ENCODE measurements around the gene MYRF. TPM values are rescaled to one million over a fixed set of nuclear protein-coding genes. Genes with fewer than 3 reads are reported as not detected.
A peak's percentile ranks its signal among the peaks of the same experiment; 100 is the strongest.

The MYRF gene
- total RNA-seq, 1 donor from 2014 or later: 0.16 TPM

- DNase-seq (no peak), ATAC-seq (ENCODE audit: poor library complexity) (no peak)
- intact Hi-C loops (cut with DNase I): no loop called here
These were observed 29.1 kb downstream of the MYRF start for GRCh38 chr11:61781585-61781984.

GRCh38 chr11:61782299-61782698 is 29.9 kb downstream of the MYRF start:
- intact Hi-C loops (cut with DNase I): no loop called here
- no peak for ATAC-seq (ENCODE audit: poor library complexity)
- DNase-seq: no peak

DNA sequence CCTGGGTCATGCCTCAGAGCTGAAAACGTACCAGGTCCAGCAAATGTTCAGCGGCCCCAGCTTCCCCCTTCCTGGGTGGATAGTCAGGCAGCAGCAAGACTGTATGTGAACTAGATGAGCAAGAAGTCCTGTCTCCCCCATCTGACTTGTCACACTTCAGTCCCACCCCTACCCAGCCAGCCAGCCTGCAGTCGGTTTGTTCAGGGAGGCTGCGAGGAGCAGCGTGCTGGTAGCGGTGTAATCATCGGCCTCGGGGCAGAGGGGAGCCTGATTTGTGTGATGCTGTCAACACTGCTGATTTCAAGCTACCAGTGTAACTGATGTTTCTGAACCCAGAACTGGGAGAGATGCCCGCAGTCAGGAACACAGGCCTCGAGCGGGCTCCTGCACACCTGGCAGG is 30.4 kb downstream of the MYRF start:
- no peak for DNase-seq

DNA sequence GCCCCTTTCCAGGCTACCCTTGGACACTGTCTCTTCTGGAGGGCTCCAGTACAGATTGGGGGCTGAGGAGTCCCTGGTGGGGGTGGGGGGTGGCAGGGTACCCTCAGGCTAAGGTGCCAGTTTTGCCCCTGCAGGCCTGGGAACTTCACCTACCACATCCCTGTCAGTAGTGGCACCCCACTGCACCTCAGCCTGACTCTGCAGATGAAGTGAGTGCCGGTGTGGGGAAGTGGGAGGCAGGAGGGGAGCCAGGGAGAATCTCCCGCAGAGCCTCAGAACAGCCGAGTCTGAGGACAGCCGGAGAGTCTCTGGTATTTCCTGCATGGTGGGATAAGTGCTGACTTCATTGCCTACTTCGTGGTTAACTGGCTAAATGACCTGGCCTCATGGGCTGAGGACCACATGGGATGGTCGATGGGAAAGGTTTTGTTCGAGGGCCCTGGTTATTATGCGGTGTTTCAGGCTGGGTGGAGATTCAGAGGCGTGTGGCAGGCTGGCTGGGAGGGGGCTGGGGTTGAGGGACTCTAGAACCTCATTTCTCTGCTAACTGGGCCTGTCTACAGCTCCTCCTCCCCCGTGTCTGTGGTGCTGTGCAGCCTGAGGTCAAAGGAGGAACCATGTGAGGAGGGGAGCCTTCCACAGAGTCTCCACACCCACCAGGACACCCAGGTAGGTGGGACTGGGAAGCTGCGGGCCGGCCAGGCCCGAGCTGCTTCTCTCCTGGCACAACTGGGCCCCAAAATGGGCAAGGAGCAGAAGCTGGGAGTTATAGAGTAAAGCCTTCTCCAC is 31.5 kb downstream of the MYRF start:
- intact Hi-C loops (cut with DNase I): no loop called here
- DNase-seq: no peak

More for the DNA sequence above, 30.4 kb downstream of the MYRF start:
- ATAC-seq (ENCODE audit: poor library complexity): no peak
- intact Hi-C loops (cut with DNase I): no loop called here

DNA sequence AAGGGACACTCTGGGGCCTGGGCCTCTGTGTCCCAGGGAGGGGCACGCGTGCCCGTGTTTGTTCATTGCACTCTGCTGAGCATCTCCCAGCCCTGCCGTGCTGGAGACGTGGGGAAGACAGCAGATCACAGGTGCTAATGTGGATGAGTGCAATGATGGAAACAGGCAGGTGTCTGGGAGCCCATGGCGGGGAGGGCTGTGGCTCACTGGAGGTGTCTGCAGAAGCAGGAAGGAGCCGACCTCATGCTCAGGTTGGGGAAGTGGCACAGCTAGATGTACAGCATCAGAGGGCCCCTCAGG is 32.0 kb downstream of the MYRF start:
- ATAC-seq (ENCODE audit: poor library complexity) (no peak), DNase-seq (no peak)
- intact Hi-C loops (cut with DNase I): no loop called here

More for the DNA sequence above, 31.5 kb downstream of the MYRF start:
- no peak for ATAC-seq (ENCODE audit: poor library complexity)

- intact Hi-C loops (cut with DNase I): no loop called here
- ATAC-seq (ENCODE audit: poor library complexity) (no peak), DNase-seq (no peak)
These were observed 33.5 kb downstream of the MYRF start for GRCh38 chr11:61785837-61786402.

- intact Hi-C loops (cut with DNase I): no loop called here
- ATAC-seq (ENCODE audit: poor library complexity): no peak
- no peak for DNase-seq
These were observed 35.6 kb downstream of the MYRF start for GRCh38 chr11:61787928-61788491.

DNA sequence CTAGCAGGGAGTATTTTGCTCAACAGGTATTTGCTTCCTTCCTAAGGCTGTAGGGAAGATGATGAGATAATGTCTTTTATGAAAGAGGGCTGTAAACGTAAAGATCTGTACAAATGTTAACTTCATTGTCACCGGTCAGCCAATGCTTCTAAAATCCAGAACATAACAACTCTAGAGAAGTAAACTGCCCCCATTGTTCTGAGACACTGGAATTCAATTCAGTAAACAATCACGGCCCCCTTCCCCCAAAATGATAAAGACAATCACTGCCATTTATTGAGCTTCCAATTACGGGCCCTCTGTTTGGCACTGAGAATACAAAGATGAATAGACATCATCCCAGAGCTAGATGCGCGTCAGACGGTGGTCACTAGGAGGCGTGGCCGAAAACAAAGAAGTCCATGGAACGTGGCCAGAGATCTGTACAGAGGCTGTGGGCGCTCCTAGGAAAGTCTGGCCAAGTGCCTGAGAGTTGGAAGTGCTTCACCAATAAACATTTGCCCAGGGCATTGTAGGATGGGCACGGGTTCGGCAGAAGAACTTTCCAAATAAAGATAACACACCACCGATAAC is 39.4 kb downstream of the MYRF start:
- intact Hi-C loops (cut with DNase I): loop anchor here (10.0 kb wide), 1 partner anchor 293 kb away; no protein-coding TSS in a partner anchor
- ATAC-seq (ENCODE audit: poor library complexity) (peak; percentile 55), DNase-seq (peak; percentile 71)

DNA sequence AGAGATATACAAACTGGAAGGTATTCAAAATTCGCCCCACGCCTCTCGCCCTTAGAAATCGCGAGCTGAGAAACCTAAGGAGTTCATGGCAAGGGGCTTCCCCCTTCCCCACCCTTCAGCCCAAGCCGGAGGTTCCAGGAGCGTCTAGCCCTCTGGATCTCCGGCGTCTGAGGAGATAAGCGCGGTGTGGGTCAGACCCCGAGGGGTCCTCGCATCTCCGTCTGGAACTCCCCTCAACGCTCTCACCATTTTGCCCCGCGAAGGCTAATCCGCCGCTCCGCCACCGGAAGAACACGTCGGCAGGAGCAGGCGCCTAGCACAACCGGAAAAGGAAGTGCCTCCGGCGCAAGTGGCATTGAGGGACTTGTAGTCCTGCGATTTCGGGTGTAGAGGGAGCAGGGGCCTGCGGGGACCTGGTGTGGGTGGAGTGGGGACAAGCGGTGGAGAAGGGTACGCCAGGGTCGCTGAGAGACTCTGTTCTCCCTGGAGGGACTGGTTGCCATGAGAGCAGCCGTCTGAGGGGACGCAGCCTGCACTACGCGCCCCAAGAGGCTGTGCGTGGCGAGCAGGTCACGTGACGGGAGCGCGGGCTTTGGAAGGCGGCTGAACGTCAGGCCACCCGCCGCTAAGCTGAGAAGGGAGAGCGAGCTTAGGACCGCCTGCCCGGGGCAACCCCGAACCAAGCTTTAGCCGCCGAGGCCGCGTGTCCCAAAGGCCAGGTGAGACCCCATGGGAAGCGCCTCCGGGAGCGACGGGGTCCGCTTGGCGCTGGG is 40.1 kb downstream of the MYRF start, which contains the start of the genes FEN1 and TMEM258:
Gene FEN1 (plus strand): TSS at position 602 of the 773 bp plus-strand sequence. CDS start 2,451 bp downstream, outside the sequence.
Gene TMEM258 (minus strand): TSS at position 290 of the 773 bp plus-strand sequence. CDS start 41 bp downstream, at position 249.
- DNase-seq (peak; percentile 93), ATAC-seq (ENCODE audit: poor library complexity) (peak; percentile 95)
- intact Hi-C loops (cut with DNase I): loop anchor here (10.0 kb wide), 1 partner anchor 292 kb away; no protein-coding TSS in a partner anchor

DNA sequence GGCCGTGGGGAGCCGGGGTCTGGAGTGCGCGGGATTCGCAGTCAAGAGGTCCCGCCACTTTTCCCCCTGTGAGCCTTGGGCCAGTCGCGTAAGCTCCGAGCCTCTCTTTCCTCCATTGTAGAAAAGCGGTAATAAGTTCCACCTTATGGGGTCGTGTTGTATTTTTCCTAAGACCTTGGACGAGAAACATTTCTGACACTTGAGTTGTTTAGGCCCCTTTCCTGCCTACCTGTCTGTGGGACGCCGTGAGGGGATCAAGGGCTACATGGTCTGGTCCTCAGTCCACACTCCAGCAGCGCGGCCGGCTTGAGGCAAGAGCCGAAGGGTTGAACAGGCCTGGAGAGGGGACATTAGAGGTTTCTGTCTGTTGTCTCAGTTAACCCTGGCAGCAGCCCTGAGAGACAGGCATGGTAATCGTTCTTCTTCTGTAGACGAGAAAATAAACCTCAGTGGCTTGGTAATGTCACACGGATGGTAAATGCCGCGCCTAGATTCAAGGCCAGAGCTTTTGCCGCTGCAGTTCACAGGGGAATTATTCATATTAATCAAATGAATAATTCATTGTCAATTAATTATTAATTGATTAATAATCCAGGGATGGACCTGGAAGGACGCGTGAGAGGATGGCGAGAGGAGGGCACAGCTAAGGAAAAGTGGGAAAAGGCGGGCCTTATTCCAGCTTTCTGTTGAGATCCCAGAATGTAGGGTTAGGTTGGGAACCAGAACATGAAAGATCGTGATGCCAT is 40.8 kb downstream of the MYRF start:
- intact Hi-C loops (cut with DNase I): loop anchor here (10.0 kb wide), 1 partner anchor 292 kb away; no protein-coding TSS in a partner anchor
- ATAC-seq (ENCODE audit: poor library complexity) (no peak), DNase-seq (peak; percentile 49)

- DNase-seq: peak; percentile 8
- intact Hi-C loops (cut with DNase I): loop anchor here (10.0 kb wide), 1 partner anchor 291 kb away; no protein-coding TSS in a partner anchor
These were observed 41.4 kb downstream of the MYRF start for GRCh38 chr11:61793829-61794204.

DNA sequence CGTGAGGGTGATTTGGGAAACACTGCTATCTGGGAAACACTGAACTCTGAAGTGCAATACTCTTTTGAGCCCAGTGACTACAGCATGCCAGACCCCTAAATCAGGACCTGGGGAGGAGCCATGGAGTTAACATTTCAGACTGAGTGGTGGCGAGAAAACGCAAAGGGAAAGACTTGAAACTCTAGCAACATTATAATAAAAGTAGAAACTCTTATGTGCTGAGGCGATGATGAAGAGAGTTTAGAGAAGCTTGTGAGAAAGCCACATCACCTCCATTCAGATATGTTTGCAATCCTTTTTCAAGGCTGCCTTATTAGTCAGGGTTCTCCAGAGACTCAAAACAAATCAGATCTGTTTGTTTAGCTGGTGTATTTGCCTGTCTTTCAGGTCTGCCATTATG is 42.1 kb downstream of the MYRF start:
- DNase-seq (no peak), ATAC-seq (ENCODE audit: poor library complexity) (no peak)
- intact Hi-C loops (cut with DNase I): loop anchor here (10.0 kb wide), 1 partner anchor 290 kb away; no protein-coding TSS in a partner anchor

More at GRCh38 chr11:61793829-61794204, 41.4 kb downstream of the MYRF start:
- ATAC-seq (ENCODE audit: poor library complexity): no peak

DNA sequence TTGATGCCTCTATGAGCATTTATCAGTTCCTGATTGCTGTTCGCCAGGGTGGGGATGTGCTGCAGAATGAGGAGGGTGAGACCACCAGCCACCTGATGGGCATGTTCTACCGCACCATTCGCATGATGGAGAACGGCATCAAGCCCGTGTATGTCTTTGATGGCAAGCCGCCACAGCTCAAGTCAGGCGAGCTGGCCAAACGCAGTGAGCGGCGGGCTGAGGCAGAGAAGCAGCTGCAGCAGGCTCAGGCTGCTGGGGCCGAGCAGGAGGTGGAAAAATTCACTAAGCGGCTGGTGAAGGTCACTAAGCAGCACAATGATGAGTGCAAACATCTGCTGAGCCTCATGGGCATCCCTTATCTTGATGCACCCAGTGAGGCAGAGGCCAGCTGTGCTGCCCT is 43.0 kb downstream of the MYRF start:
- ATAC-seq (ENCODE audit: poor library complexity) (no peak), DNase-seq (peak; percentile 26)
- intact Hi-C loops (cut with DNase I): loop anchor here (5.0 to 10.0 kb wide), 3 partner anchors 97 to 289 kb away; partner anchors contain the start of gene FADS3

GRCh38 chr11:61795876-61796526 is 43.6 kb downstream of the MYRF start:
- intact Hi-C loops (cut with DNase I): loop anchor here (5.0 to 10.0 kb wide), 3 partner anchors 96 to 289 kb away; partner anchors contain the start of gene FADS3
- DNase-seq (peak; percentile 31), ATAC-seq (ENCODE audit: poor library complexity) (no peak)

- intact Hi-C loops (cut with DNase I): loop anchor here (5.0 to 10.0 kb wide), 3 partner anchors 95 to 287 kb away; partner anchors contain the start of gene FADS3
- DNase-seq (peak; percentile 71), ATAC-seq (ENCODE audit: poor library complexity) (peak; percentile 61)
These were observed 45.0 kb downstream of the MYRF start for GRCh38 chr11:61797263-61797944.

DNA sequence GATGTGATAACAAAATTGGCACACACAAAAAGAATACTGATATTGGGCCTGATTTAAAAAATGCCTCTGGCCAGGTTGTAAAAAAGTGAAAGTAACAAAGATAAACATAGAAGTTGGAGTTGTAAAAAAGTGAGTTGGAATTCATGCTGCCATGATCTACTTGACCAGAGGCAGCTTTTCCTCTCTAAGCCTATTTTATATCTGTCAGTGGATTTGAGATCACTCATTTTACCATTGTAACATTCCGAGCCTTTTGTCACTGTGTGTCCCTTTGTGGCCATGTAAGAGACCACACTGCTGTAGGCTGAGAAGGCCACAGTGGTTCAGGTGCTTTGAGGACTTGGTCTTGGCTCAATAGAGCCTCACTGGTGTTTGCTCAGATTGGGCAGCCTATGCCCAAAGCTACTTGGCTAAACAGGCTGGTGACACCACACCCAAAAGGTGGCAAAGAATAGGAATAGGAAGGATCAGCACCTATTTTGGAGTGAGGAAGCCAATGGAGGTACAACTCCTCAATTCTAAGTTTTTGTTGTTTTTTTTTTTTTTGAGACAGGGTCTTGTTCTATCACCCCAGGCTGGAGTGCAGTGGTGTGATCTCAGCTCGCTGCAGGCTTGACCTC is 47.3 kb downstream of the MYRF start:
- intact Hi-C loops (cut with DNase I): loop anchor here (5.0 to 10.0 kb wide), 3 partner anchors 93 to 285 kb away; partner anchors contain the start of gene FADS3
- ATAC-seq (ENCODE audit: poor library complexity): no peak
- no peak for DNase-seq
